Activated CD8-positive, alpha-beta T cell treated with anti-CD3 and anti-CD28 coated beads for 36 hours (primary cell): ENCODE data around the gene USP10. TPM values are rescaled to one million over a fixed set of nuclear protein-coding genes. Genes with fewer than 3 reads are reported as not detected.

Source experiments
- ATAC-seq: fragments of 200-7000 bp; cut with Tn5 transposase; one replicate; pipeline ENCODE4 v1.10.0; 2021; ENCODE audit warnings: mild to moderate bottlenecking, moderate library complexity
- CTCF ChIA-PET: fragments of 350-600 bp; sonication (Branson Sonifier 250); formaldehyde crosslinking; loops from one replicate; lab custom pipeline; 2021; ENCODE audit warnings: antibody characterized with exemption; lab: Charles Lee
- POLR2A ChIA-PET: fragments of 350-600 bp; sonication (Branson Sonifier 250); formaldehyde crosslinking; loops from one replicate; lab custom pipeline; 2021; ENCODE audit warnings: antibody characterized with exemption; lab: Charles Lee
- DNase-seq: peaks from one replicate; pipeline ENCODE4 v3.0.0-alpha.2; 2020
- H3K27ac Mint-ChIP-seq: one replicate; pipeline ENCODE4 v1.8.0; 2021; ENCODE audit warnings: mild to moderate bottlenecking, mixed read lengths
- H3K27me3 Mint-ChIP-seq: one replicate; pipeline ENCODE4 v1.8.0; 2021; ENCODE audit warnings: mixed read lengths
- H3K36me3 Mint-ChIP-seq: one replicate; pipeline ENCODE4 v1.8.0; 2021; ENCODE audit warnings: low read depth, mixed read lengths
- H3K4me1 Mint-ChIP-seq: one replicate; pipeline ENCODE4 v1.8.0; 2021; ENCODE audit warnings: low read depth, mixed read lengths
- H3K4me3 Mint-ChIP-seq: one replicate; pipeline ENCODE4 v1.8.0; 2021; ENCODE audit warnings: mild to moderate bottlenecking, moderate library complexity, mixed read lengths
- H3K9me3 Mint-ChIP-seq: one replicate; pipeline ENCODE4 v1.8.0; 2021; ENCODE audit warnings: mixed read lengths
- CTCF ChIP-seq: fragments of 200-600 bp; IDR thresholded peaks from one replicate; pipeline ENCODE4 v1.8.0; 2022; ENCODE audit warnings: antibody characterized with exemption, mild to moderate bottlenecking
- intact Hi-C: fragments of 100-400 bp; cut with micrococcal nuclease; formaldehyde crosslinking; loops from one replicate; pipeline ENCODE4 v1.10.0; 2022
- total RNA-seq, 2 experiments: library from RNA; stranded (reverse); gene quantifications; one replicate each; pipeline ENCODE4 v1.2.3, GENCODE V29; 2021

USP10 gene
- total RNA-seq, 2 experiments from 2014 or later = 116 TPM

GRCh38 chr16:84720177-84720579 is 20.4 kb downstream of the USP10 start:
- no peaks in the 10 kb centered on the region for H3K9me3 Mint-ChIP-seq
- H3K27me3 Mint-ChIP-seq = no peaks in the 10 kb centered on the region
- H3K4me3 Mint-ChIP-seq = no peak overlapping the region
- peaks cover 18% of the 10 kb centered on the region for H3K36me3 Mint-ChIP-seq
- ChIA-PET CTCF (interaction anchor here (1.0 to 3.8 kb wide), 4 partner anchors 19 to 213 kb away, joined by 3 to 27 read pairs (median 8); no protein-coding TSS in a partner anchor), POLR2A (interaction anchor here (1.1 to 1.9 kb wide), 3 partner anchors 10 to 19 kb away, joined by 3 to 6 read pairs (median 5); no protein-coding TSS in a partner anchor)
- intact Hi-C loops = loop anchor here (10.0 kb wide), 2 partner anchors 95 to 205 kb away; no protein-coding TSS in a partner anchor
- H3K4me1 Mint-ChIP-seq = peaks cover 58% of the 10 kb centered on the region
- no peak overlapping the region for H3K27ac Mint-ChIP-seq
- no peak for TF ChIP-seq CTCF
- no peak for ATAC-seq
- no peak for DNase-seq

DNA sequence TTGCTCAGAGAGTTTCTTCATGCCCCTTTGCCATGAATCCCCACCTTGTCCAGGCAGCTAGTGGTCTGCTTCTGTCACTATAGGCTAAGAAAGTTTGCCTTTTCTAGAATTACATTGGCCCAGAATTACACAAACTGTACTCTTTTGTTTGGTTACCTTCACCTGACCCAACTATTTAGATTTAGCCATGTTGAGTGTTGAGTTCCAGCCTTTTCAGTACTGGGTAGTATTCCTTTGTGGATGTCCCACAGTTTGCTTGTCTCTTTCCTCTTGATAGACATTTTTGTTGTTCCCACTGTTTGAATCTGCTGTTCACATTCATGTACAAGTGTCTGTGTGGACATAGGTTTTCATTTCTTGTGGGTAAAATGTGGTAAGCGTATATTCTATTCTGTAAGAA is 22.3 kb downstream of the USP10 start:
- no peaks in the 10 kb centered on the region for H3K27me3 Mint-ChIP-seq
- ChIA-PET CTCF (interaction anchor here (0.9 to 5.8 kb wide), 3 partner anchors 17 to 50 kb away, joined by 3 to 70 read pairs (median 27); no protein-coding TSS in a partner anchor), POLR2A (no interaction called here)
- no peaks in the 10 kb centered on the region for H3K9me3 Mint-ChIP-seq
- H3K4me1 Mint-ChIP-seq = peaks cover 68% of the 10 kb centered on the region
- H3K27ac Mint-ChIP-seq = no peak overlapping the region
- no peak overlapping the region for H3K4me3 Mint-ChIP-seq
- H3K36me3 Mint-ChIP-seq = peaks cover 14% of the 10 kb centered on the region
- no peak for DNase-seq
- no peak for ATAC-seq
- intact Hi-C loops = loop anchor here (10.0 kb wide), 2 partner anchors 97 to 207 kb away; no protein-coding TSS in a partner anchor
- TF ChIP-seq CTCF = no peak

DNA sequence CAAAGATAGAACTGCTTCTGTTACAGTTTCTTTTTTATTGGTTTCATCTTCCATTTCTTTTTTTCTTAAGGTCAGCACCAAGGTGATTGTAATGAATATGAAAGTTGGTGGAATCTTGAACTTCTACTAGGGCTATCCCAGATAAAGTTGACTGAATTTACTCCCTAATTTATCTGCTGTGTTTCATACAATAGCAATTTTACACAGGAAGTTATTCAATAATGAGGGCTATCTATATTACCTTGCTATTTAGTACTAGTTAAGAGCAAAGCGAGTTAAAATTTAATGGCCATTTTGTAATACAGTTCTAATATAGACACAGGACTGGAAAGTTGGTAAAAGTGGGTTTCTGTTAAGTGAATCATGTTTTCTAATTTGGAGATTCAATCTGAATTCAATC is 24.1 kb downstream of the USP10 start:
- no peaks in the 10 kb centered on the region for H3K9me3 Mint-ChIP-seq
- intact Hi-C loops = loop anchor here (10.0 kb wide), 2 partner anchors 99 to 209 kb away; no protein-coding TSS in a partner anchor
- peaks cover 69% of the 10 kb centered on the region for H3K4me1 Mint-ChIP-seq
- POLR2A ChIA-PET = interaction anchor here (0.6 to 0.7 kb wide), 2 partner anchors 14 to 259 kb away, joined by 3 to 4 read pairs; no protein-coding TSS in a partner anchor
- CTCF ChIA-PET = interaction anchor here (0.9 to 9.6 kb wide), 11 partner anchors 10 to 213 kb away, joined by 3 to 140 read pairs (median 31); no protein-coding TSS in a partner anchor
- DNase-seq = no peak
- no peak for TF ChIP-seq CTCF
- no peak for ATAC-seq
- H3K36me3 Mint-ChIP-seq = peaks cover 9% of the 10 kb centered on the region
- no peaks in the 10 kb centered on the region for H3K27me3 Mint-ChIP-seq
- H3K4me3 Mint-ChIP-seq = no peak overlapping the region
- H3K27ac Mint-ChIP-seq = peak overlapping the region; percentile 78

- H3K4me3 Mint-ChIP-seq = no peak overlapping the region
- ChIA-PET CTCF (interaction anchor here (0.9 to 9.6 kb wide), 25 partner anchors 10 to 214 kb away, joined by 3 to 140 read pairs (median 11); no protein-coding TSS in a partner anchor), POLR2A (interaction anchor here (0.7 to 1.8 kb wide), 6 partner anchors 10 to 111 kb away, joined by 3 to 6 read pairs (median 4); no protein-coding TSS in a partner anchor)
- H3K4me1 Mint-ChIP-seq = peaks cover 72% of the 10 kb centered on the region
- no peaks in the 10 kb centered on the region for H3K27me3 Mint-ChIP-seq
- ATAC-seq = peak; percentile 87
- peak overlapping the region; percentile 78 for H3K27ac Mint-ChIP-seq
- DNase-seq = peak; percentile 54
- H3K36me3 Mint-ChIP-seq = peaks cover 5% of the 10 kb centered on the region
- no peak for TF ChIP-seq CTCF
- intact Hi-C loops = loop anchor here (10.0 kb wide), 2 partner anchors 100 to 210 kb away; no protein-coding TSS in a partner anchor
- no peaks in the 10 kb centered on the region for H3K9me3 Mint-ChIP-seq
These were observed 25.0 kb downstream of the USP10 start for GRCh38 chr16:84724606-84725309.
